Heart right ventricle (tissue), 16 donors: ENCODE measurements around the gene STIP1. TPM values are rescaled to one million over a fixed set of nuclear protein-coding genes. Genes with fewer than 3 reads are reported as not detected.

Experiments used
- ATAC-seq, 8 donors: fragments of 200-7000 bp; cut with Tn5 transposase; one replicate each; pipeline ENCODE4 v1.9.1; 2020; ENCODE audit warnings: mild to moderate bottlenecking in 8 of 8, moderate library complexity in 8 of 8, moderate number of reproducible peaks in 1 of 8
- DNase-seq, 2 donors: peaks; one replicate each; pipeline ENCODE4 v3.0.0-alpha.2; 2020
- H3K27ac ChIP-seq, 10 donors: fragments of 200-600 bp; sonication (generic) in 2 of 10; one replicate each; pipeline versions ENCODE4 v1.5.0 to v1.8.0; 2020 to 2022; ENCODE audit warnings: mild to moderate bottlenecking in 3 of 10
- H3K27me3 ChIP-seq, 7 donors: fragments of 200-600 bp; one replicate each; pipeline ENCODE4 v1.8.0; 2021 to 2022; ENCODE audit warnings: mild to moderate bottlenecking in 2 of 7
- H3K36me3 ChIP-seq, 9 donors: fragments of 200-600 bp; sonication (generic) in 1 of 9; one replicate each; pipeline versions ENCODE4 v1.5.0 to v1.8.0; 2020 to 2022; ENCODE audit warnings: mild to moderate bottlenecking in 2 of 9
- H3K4me1 ChIP-seq, 9 donors: fragments of 200-600 bp; sonication (generic) in 1 of 9; one replicate each; pipeline versions ENCODE4 v1.5.0 to v1.8.0; 2020 to 2022; ENCODE audit warnings: mild to moderate bottlenecking in 4 of 9
- H3K4me3 ChIP-seq, 10 donors: fragments of 200-600 bp; sonication (generic) in 2 of 10; one replicate each; pipeline versions ENCODE4 v1.5.0 to v1.8.0; 2020 to 2022; ENCODE audit warnings: mild to moderate bottlenecking in 7 of 10, moderate library complexity in 2 of 10
- H3K9me3 ChIP-seq, 11 donors: fragments of 200-600 bp in 10 of 11; sonication (generic) in 2 of 11; one replicate each; pipeline versions ENCODE4 v1.5.0 to v1.8.0; 2013 to 2022; ENCODE audit warnings: mild to moderate bottlenecking in 2 of 11, control low read depth in 1 of 11, moderate library complexity in 1 of 11
- CTCF ChIP-seq, 9 donors: fragments of 200-600 bp; sonication (generic) in 2 of 9; IDR thresholded peaks; one replicate each; pipeline versions ENCODE4 v1.5.0 to v1.8.0; 2021 to 2022; ENCODE audit warnings: antibody characterized with exemption in 9 of 9, mild to moderate bottlenecking in 5 of 9, moderate library complexity in 1 of 9
- WGBS, 2 donors: extraction: QIAGEN DNeasy Blood & Tissue Kit; methylation state at CpG; one replicate each; pipeline ENCODE4 v1.1.7; 2013; ENCODE audit warnings: inconsistent platforms in 1 of 2; 5-methylcytosine and 5-hydroxymethylcytosine counted together
- intact Hi-C, 10 donors: fragments of 100-400 bp; cut with DNase I; formaldehyde crosslinking; loops; one replicate each; pipeline versions ENCODE4 v1.11.1 to v1.14.2; 2022
- polyA plus RNA-seq, 2 donors: library from polyadenylated mRNA; stranded (reverse); fragments of 200-250 nt; gene quantifications; one replicate each; pipeline ENCODE4 v1.2.3, GENCODE V29; 2013
- total RNA-seq, 10 donors: library from RNA; stranded (reverse); fragmentation: NEBNext Ultra II Directional in 3 of 10; extraction: Animal tissue kit (Norgen Biotek cat#: 25700) in 3 of 10; gene quantifications; one replicate each; pipeline versions ENCODE4 v1.2.1 to v1.2.4, GENCODE V29; 2021 to 2023
- donor health status: Arrhythmogenic right ventricular cardiomyopathy.
- donor health status: ischemic (EF 13 %, LVEDD 7.1; RV severe dilation, severe dysfunction).
- donor health status: healthy with polysubstance abuse.
- donor health status: DM: no; HTN: yes; CAD: no.
- donor health status: DM: no; HTN: no; CAD: no.
- donor health status: ischemic (EF 25% LVEDD 6.9; RV normal size, moderate dysfunction).
- donor health status: ischemic (EF 25% LVEDD 5.7; RV mildly dilated, moderate dysfunction).
- donor health status: healthy.
- donor health status: DM: yes; HTN: yes; CAD: no.
- donor health status: Ischemic cardiomyopathy.
- donor health status: ischemic (EF 35%, LVEDD 5.7; RV mildly dilated, moderate dysfunction).
- donor health status: nonischemic (EF 11% LVEDD 7.7; RV severe dilation, severe dysfunction).
- donor health status: DM: yes; HTN: yes; CAD: no.
- donor health status: PGD.
- donor health status: ischemic (EF 29% LVEDD 5.4; RV normal size, mild dysfunction).
- donor health status: nonischemic (EF 23%, LVEDD 6.1; RV moderate dilation, normal function).

STIP1 gene
- total and polyA plus RNA-seq, 12 donors = 55.3 to 144 (median 87.9) TPM

DNA sequence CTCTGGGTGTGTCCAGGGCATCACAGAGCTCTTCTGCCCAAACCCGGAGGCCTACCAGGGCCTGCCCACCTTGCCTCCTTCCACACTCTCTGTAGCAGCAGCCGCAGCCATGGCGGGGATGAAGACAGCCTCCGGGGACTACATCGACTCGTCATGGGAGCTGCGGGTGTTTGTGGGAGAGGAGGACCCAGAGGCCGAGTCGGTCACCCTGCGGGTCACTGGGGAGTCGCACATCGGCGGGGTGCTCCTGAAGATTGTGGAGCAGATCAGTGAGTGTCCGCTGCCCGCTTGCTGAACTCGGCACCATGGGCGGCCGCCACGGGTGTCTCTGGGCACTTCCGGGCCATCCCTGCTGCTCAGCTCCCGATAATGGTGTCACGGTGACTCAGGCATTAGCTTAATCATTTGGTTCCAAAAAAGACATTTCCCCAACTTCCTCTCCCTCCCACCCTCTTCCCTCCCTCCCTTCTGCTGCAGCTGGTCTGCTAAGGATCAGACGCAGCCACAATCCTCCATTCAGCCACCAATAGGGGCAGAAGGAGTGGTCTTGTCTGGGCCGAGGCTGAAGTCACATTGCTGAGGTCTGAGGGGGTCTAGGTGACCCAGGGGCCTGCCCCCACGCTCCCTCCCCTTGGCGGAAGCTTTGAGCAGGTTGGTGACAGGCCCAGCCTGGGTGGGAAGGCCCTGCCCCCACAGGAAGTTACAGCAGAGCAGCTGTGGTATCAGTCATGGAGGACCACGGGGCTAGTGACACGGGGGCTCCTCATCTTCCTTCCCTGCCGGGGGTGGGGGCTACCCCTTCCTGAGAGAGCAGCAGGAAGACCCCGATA, 21.5 kb downstream of the STIP1 start:
- intact Hi-C loops = loop anchor here in 3 of 10 donors (5.0 kb wide), 2 partner anchors 90 to 95 kb away; partner anchors contain the start of gene CATSPERZ (in 1 of the 3)
- Histone ChIP-seq H3K4me1 (peaks cover 7 to 55% (median 39%) of the 10 kb centered on the region in 9 donors), H3K36me3 (peaks cover 0 to 74% (median 26%) of the 10 kb centered on the region in 9 donors), H3K27ac (peak overlapping the region; percentile 82 to 99 (median 91)), H3K27me3 (no peaks in the 10 kb centered on the region), H3K9me3 (no peaks in the 10 kb centered on the region), H3K4me3 (peak overlapping the region in 9 of 10 donors; percentile 28 to 76 (median 51))
- ATAC-seq = peak; percentile 54 to 76 (median 68)
- peak; percentile 65 to 75 for DNase-seq
- WGBS, 2 donors = 37% methylated on average over 30 of the region's 30 CpGs
- no peak for TF ChIP-seq CTCF (IDR thresholded peaks at IDR 0.05)

GRCh38 chr11:64208086-64208795, 22.3 kb downstream of the STIP1 start:
- Histone ChIP-seq H3K36me3 (peaks cover 0 to 72% (median 18%) of the 10 kb centered on the region in 9 donors), H3K4me3 (peak overlapping the region in 9 of 10 donors; percentile 28 to 76 (median 51)), H3K4me1 (peaks cover 7 to 55% (median 39%) of the 10 kb centered on the region in 9 donors), H3K9me3 (no peaks in the 10 kb centered on the region), H3K27ac (peak overlapping the region; percentile 82 to 99 (median 91)), H3K27me3 (no peaks in the 10 kb centered on the region)
- TF ChIP-seq CTCF (IDR thresholded peaks at IDR 0.05) = no peak
- no peak for DNase-seq
- WGBS, 2 donors = 75 to 85% methylated on average over 23 of the region's 23 CpGs
- intact Hi-C loops = loop anchor here in 3 of 10 donors (5.0 kb wide), 2 partner anchors 89 to 94 kb away; partner anchors contain the start of gene CATSPERZ (in 1 of the 3)
- peak in 4 of 8 donors; percentile 1 to 15 (median 3) for ATAC-seq

GRCh38 chr11:64208796-64209562, 23.0 kb downstream of the STIP1 start:
- DNase-seq (no peak), ATAC-seq (no peak)
- H3K36me3 ChIP-seq = peaks cover 0 to 71% (median 11%) of the 10 kb centered on the region in 9 donors
- peak overlapping the region in 8 of 10 donors; percentile 84 to 99 (median 92) for H3K27ac ChIP-seq
- no peaks in the 10 kb centered on the region for H3K27me3 ChIP-seq
- WGBS, 2 donors = 83 to 88% methylated on average over 18 of the region's 18 CpGs
- TF ChIP-seq CTCF (IDR thresholded peaks at IDR 0.05) = no peak
- H3K4me1 ChIP-seq = peaks cover 7 to 55% (median 39%) of the 10 kb centered on the region in 9 donors
- H3K4me3 ChIP-seq = peak overlapping the region in 1 of 10 donors; percentile 76
- H3K9me3 ChIP-seq = no peaks in the 10 kb centered on the region
- intact Hi-C loops = loop anchor here in 3 of 10 donors (5.0 kb wide), 2 partner anchors 88 to 93 kb away; partner anchors contain the start of gene CATSPERZ (in 1 of the 3)
